Kidney capillary endothelial cell (primary cell): Measurements from ENCODE around the gene LRP11.
"Not testable (repeated sequence)": the region's sequence is repeated elsewhere in the genome, so short reads cannot be mapped to it uniquely, and the experiment has no call there.

Experiments
- DNase-seq: peaks from one replicate; pipeline ENCODE4 v3.0.0-alpha.2; 2018; ENCODE audit warnings: low spot score

Gene LRP11, protein sequence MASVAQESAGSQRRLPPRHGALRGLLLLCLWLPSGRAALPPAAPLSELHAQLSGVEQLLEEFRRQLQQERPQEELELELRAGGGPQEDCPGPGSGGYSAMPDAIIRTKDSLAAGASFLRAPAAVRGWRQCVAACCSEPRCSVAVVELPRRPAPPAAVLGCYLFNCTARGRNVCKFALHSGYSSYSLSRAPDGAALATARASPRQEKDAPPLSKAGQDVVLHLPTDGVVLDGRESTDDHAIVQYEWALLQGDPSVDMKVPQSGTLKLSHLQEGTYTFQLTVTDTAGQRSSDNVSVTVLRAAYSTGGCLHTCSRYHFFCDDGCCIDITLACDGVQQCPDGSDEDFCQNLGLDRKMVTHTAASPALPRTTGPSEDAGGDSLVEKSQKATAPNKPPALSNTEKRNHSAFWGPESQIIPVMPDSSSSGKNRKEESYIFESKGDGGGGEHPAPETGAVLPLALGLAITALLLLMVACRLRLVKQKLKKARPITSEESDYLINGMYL

GRCh38 chr6:149863698-149864577 is at the start of gene LRP11:
Gene LRP11 (minus strand): TSS chr6:149864359. CDS start chr6:149864020, 339 bp downstream.
- no peak for DNase-seq

DNA sequence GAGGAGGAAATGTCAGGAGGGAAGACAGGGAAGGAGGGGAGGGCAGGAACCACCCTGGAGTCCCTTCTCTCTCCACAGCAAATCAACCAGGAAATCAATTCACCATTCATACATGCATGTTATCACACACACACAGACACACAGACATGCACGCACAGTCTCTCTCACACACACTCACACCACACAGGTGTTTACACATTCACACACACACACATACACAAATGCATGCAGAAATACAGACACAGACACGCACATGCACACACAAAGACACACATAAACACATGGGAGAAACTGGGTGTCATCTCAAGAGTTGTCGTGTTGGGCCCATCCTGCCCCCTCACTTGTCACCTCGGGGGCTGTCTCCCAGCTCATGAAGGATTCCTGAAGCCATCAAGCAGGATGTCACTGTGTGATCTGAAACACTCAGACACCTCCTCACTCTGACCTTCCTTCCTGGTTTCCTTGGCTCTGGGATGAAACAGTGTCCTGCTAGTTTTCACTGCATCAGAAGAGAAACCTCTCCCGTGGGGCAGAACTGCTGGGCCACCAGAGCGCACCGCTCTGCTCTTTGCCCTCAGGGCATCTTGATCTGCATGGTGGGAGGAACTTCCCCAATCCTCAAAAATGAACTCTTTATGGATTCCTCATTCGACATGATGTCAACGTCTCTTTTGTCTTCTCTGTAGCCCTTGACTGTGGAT is 49.5 kb upstream of the LRP11 start:
- DNase-seq, result no peak

- DNase-seq, result no peak
These were observed 48.9 kb upstream of the LRP11 start for GRCh38 chr6:149913085-149913484.

DNA sequence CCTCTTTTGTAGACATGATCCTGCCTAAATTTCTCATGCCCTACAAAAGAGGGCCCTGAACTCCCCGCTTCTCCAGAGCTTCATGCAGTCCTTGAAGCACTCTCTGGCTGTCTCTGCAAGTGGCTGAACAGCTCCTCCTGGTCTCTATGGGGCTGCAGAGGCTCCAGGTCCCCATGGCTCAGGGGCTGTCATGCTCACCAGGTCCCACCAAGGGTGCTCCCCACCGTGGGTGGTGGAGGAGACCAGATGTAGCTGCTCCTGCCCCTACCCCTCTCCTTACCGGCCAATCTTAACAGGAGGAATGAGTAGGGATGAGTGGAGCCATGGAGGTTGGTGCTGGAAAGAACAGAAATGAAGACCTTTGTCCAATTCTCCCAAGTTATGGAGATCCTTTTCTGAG is 48.5 kb upstream of the LRP11 start:
- not testable (repeated sequence) for DNase-seq

DNA sequence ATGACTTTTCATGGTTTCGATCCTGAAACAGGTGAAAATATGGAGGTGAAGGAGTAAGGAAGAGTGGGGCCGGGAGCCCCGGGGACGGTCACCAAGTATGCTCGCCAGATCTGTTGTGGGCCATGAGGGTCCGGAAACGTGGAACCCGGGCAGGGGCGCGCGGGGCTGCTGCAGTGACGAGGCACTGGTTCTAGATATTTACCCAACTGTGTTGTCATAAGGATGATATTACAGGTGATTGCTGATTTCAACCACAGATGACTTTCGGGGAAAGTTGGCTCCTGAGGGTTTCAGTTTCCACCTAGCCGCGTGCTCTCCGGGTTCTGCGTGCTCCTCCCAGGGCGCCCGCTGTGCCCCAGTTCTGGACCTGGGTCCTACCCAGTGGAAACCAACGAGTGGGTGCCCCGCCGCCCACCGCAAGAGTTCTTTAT is 46.6 kb upstream of the LRP11 start:
- DNase-seq, result no peak

- DNase-seq, result no peak
These were observed 45.7 kb upstream of the LRP11 start for GRCh38 chr6:149909701-149910470.

DNA sequence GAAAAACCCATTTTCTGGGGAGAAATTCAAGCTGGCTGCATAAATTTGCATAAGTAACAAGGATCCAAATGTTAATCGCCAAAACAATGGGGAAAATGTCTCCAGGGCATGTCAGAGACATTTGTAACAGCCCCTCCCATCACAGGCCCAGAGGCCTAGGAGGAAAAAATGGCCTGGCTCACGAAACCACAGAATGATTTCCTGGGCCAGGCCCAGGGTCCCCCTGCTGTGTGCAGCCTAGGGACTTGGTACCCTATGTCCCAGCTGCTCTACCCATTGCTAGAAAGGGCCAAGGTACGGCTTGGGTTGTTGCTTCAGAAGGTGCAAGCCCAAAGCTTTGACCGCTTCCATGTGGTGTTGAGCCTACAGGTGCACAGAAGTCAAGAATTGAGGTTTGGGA is 44.3 kb upstream of the LRP11 start:
- not testable (repeated sequence) for DNase-seq

GRCh38 chr6:149907317-149907716 is 43.2 kb upstream of the LRP11 start:
- DNase-seq, result no peak

DNA sequence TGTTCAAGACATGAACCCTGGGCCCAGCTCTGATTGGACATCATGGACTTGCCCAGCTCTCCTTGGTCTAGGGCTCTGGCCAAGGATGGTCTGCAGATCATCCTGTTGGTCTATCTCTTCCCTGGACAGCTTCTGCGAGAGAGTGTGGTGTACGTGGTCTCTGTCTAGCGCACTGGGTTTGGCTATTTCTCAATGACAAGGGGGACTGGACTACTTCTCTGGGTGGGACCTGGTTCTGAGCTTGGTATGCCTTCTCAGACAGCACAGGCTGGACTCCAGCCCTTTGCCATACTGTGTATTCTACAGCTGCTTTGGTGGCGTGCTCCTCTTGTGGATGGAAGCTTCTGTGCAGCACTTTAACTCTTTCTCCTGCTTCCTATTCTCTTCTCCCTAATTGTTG is 42.2 kb upstream of the LRP11 start:
- DNase-seq, result no peak

DNA sequence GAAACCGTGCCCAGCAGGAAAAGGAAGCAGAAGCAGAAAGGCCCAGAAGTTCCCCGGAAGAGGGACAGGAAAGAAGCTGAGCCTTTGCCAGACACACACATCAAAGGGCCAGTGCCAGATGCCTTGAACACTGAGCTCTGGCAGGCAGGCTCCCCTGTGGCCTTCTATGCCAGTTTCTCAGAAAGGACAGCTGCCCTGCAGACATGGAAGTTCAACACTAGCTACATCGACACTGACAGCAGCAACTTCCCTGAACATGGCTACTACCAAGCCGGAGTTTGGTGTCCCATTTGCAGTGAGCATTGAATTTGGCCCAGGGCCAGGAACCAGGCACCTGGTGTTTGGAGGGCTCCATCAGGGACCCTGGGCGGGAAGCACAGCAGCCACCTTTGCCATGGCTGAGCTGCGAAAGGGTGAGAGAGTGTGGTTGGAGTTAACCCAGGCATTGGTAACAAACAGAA is 41.8 kb upstream of the LRP11 start:
- no peak for DNase-seq

DNA sequence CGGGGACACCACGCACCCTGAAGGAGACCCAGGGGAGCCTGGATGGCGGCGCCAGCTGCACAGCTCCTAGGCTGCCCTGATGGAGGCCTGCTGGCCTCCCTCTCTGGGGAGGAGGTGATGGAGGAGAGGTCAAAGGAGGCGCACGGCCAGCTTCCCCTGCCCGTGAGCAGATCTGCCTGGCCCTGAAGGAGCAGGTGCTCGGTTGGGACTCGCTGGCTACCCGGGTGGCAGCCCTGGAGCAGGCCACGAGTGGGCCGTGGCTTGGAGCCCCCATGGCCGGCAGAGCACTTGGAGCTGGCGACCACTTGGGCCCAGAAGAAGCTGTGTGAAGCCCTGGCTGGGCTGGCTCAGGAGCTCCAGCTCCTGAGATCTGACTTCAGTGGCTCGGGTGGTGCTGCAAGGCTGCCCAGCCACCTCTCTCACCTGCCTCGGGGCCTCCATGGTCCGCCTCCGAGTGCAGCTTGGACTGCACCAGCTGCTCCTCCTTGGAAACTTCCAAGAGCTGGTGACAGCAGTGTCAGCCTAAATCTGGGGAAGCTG is 41.3 kb upstream of the LRP11 start:
- DNase-seq, result no peak

- DNase-seq, result no peak
These were observed 40.7 kb upstream of the LRP11 start for GRCh38 chr6:149904661-149905370.

DNA sequence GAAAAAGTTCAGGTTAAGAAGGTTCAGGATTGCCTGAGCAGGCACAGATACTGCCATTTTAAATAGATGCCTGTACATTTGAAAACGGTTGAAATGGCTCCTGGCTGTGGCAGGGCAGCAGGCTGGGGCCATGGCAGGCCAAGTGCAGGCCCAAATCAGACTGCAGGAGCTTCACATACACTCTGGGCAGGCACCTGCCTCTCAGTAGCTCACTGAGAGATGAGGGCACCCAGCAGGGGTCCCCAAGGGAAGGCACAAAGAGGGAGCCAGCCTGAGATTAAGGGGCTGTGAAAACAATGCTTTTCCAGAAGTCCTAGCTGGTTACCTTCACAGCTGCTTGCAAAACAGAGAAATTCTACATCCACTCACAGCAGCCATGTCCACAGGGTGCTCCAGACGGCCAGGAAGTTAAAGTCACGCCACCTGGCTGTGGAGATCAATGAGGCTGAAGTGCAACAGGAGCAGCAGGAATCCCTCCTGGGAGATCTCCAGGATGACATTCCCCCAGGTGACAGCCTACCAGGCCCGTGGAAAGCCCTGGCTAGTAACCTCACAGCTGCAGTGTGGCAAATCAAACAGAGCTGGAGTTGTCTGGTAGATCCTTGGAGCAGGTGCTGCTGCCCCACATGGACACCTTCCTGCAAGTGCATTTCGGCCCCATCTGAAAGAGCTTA is 39.9 kb upstream of the LRP11 start:
- no peak for DNase-seq

DNA sequence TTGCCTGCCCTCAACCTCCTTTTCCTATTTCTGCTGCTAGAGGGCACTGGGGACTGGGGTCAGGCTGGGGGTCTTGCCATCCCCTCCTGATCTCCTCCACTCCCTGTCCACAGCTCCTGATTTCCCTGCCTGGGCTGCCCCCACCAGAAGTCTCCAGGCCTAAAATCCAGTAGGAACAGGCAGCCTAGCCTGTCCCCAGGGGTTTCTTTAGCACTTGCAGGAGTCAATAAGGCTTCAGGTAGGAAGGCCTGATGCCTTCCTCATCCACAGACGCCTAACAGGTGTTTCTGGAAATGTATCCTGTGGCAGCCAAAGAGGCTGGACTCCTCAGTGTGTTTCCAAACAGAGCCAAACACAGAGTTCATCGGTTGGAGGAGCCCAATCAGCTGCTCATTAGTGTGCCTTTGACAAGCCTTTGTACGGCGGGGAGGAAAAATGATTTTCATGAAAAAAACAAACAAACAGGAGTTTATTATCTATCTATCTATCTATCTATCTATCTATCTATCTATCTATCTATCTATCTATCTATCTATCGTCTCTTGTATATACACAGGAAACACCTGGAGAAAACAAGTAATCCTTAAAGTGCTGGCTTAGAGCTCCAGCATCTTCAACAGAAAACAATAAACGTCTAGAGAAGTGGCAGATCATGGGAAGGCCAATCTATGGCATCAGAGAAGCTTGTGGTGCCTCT is 37.4 kb upstream of the LRP11 start:
- no peak for DNase-seq

DNA sequence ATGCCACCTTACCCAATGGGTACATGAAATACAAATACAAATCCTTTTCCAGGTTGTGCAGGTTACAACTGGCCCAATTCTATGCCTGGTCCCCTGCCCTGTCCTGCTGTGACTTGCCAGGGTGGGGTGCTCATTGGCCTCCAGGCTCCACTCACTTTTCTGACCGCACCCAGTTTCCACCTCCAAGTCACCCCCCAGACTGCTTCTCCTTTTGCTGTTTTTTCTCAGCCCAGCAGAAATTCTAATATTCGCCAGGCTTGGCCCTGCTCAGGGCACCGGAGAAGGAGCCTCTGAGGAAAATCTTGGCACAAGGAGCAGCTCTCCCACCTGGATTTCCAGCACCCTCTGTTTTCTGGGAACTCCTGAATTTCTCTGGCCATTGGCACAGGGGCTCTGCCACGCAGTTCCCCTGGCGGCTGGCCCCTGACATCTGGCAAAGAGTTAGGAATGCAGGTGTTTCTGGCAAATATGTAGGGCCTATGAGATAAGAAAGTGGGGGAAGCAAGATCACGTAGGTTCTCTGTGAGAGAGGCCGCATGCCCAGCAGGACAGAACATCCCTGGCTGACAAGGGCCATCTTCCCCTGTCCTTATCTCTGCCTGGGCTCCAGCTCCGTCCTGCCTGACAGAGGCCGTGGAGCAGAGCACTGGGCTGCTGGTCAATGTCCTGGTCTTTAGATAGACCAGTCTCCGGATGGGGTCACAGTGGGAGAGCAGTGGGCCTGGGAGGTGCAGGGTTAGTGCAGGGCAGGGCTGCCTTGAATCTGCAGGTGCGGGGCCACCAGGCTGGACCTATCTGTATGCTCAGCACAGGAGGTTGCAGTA is 36.7 kb upstream of the LRP11 start:
- no peak for DNase-seq

DNA sequence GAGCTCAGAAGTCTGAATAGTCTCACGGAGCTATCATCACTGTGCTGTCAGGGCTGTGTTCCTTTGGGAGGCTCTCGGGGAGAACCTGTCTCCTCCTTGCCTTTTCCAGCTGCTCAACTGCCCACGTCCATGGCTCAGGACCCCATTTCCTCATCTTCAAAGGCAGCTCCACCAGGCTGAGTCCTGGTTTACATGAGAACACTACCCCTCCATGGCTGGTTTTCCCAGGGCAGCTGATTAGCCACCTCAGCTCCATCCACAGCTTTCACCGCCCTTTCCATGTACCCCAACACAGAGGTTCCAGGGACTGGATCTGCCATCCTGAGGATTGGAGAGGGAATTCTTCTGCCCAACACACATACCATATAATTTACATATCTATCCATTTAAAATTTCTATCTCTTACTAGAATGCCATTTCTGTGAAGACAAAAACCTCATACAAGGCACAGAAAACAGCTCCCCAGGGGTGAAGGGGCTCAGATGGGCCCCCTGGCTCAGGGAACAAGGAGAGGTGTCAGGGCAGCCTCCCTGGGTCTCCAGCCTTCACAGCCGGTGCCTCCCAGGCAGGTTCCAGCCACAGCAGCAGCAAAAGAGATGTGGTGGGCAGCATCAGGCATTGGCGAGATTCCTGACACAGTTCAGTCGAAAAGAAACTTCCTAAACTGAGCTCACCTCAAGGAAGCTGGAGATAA is 35.9 kb upstream of the LRP11 start:
- DNase-seq, result no peak

- DNase-seq, result no peak
These were observed 35.3 kb upstream of the LRP11 start for GRCh38 chr6:149899486-149899885.

DNA sequence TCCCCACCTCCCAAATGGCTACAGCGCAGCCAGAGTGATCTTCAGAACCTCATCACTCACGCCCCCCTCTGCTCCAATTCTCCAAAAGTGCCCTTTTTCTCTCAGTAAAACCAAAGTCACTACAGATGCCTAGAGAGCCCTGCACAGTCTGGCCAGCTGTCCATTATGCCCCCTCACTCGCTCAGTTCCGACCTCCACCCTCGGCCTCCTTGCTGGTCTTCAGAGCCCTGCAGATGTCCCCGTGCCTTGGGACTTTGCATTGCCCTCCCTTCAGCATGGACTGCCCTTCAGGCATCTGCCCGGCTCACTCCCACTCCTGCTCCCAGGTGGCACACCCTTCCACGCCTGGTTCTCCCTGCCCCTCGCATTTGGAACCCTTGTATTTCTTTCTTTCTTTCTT is 34.8 kb upstream of the LRP11 start:
- DNase-seq, result no peak
